Thyroid gland (tissue), 4 donors: ENCODE results near the gene OR1F1. TPM values are rescaled to one million over a fixed set of nuclear protein-coding genes. Genes with fewer than 3 reads are reported as not detected.

Source experiments
- DNase-seq, 2 donors: peaks; one replicate each; pipeline ENCODE4 v3.0.0-alpha.2; 2019
- H3K27ac ChIP-seq, 3 donors: fragments of 200-600 bp; sonication (generic); 1 replicate in 2 of 3; 2 replicates in 1 of 3; pipeline ENCODE4 v1.5.1; 2016 to 2019; ENCODE audit warnings: mild to moderate bottlenecking in 1 of 3, moderate library complexity in 1 of 3
- H3K27me3 ChIP-seq: fragments of 200-600 bp; sonication (generic); one replicate; pipeline ENCODE4 v1.5.1; 2019
- H3K36me3 ChIP-seq, 2 donors: fragments of 200-600 bp; sonication (generic); one replicate each; pipeline ENCODE4 v1.5.1; 2016 to 2019
- H3K4me1 ChIP-seq, 2 donors: fragments of 200-600 bp; sonication (generic); one replicate each; pipeline ENCODE4 v1.5.1; 2017 to 2019
- H3K4me3 ChIP-seq, 3 donors: fragments of 200-600 bp; sonication (generic); replicated peaks in 1 of 3; 1 replicate in 2 of 3; 2 replicates in 1 of 3; pipeline ENCODE4 v1.5.1; 2016; ENCODE audit warnings: mild to moderate bottlenecking in 1 of 3
- H3K9me3 ChIP-seq: fragments of 200-600 bp; sonication (generic); one replicate; pipeline ENCODE4 v1.5.1; 2017
- POLR2A ChIP-seq, 2 donors: fragments of 450-650 bp; IDR thresholded peaks; one replicate each; pipeline ENCODE4 v1.6.1; 2017; ENCODE audit warnings: antibody characterized with exemption in 2 of 2, mild to moderate bottlenecking in 2 of 2, moderate library complexity in 1 of 2
- WGBS, 2 donors: methylation state at CpG; one replicate each; pipeline ENCODE4 v1.1.5; 2017; 5-methylcytosine and 5-hydroxymethylcytosine counted together
- intact Hi-C: fragments of 100-400 bp; cut with DNase I; formaldehyde crosslinking; loops from one replicate; pipeline ENCODE4 v1.15.1; 2023
- total RNA-seq, 4 donors: library from RNA; depleted of rRNA; stranded (reverse); fragments of >200 nt; gene quantifications; one replicate each; pipeline ENCODE4 v1.2.3, GENCODE V29; 2016
- TF ChIP-seq, protein P1 (sequence below), 6 experiments: fragments of 200-600 bp in 3 of 6; fragments of 450-650 bp in 3 of 6; sonication (generic) in 3 of 6; IDR thresholded peaks; one replicate each; pipeline ENCODE4 v1.5.1; 2016 to 2019; ENCODE audit warnings: antibody characterized with exemption in 6 of 6, mild to moderate bottlenecking in 2 of 6, inconsistent platforms in 1 of 6, moderate library complexity in 1 of 6

Gene OR1F1
- total RNA-seq, 4 donors from 2014 or later: not detected

GRCh38 chr16:3173892-3174617 is 13.9 kb upstream of the OR1F1 start:
- intact Hi-C loops: no loop called here
- no peak for DNase-seq
- peaks cover 72% of the 10 kb centered on the region for H3K27me3 ChIP-seq
- no peaks in the 10 kb centered on the region for H3K36me3 ChIP-seq
- no peaks in the 10 kb centered on the region for H3K9me3 ChIP-seq
- TF ChIP-seq, protein P1, sequence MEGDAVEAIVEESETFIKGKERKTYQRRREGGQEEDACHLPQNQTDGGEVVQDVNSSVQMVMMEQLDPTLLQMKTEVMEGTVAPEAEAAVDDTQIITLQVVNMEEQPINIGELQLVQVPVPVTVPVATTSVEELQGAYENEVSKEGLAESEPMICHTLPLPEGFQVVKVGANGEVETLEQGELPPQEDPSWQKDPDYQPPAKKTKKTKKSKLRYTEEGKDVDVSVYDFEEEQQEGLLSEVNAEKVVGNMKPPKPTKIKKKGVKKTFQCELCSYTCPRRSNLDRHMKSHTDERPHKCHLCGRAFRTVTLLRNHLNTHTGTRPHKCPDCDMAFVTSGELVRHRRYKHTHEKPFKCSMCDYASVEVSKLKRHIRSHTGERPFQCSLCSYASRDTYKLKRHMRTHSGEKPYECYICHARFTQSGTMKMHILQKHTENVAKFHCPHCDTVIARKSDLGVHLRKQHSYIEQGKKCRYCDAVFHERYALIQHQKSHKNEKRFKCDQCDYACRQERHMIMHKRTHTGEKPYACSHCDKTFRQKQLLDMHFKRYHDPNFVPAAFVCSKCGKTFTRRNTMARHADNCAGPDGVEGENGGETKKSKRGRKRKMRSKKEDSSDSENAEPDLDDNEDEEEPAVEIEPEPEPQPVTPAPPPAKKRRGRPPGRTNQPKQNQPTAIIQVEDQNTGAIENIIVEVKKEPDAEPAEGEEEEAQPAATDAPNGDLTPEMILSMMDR (IDR thresholded peaks at IDR 0.05): no peak
- no peak for TF ChIP-seq POLR2A (IDR thresholded peaks at IDR 0.05)
- H3K4me3 ChIP-seq: no peak overlapping the region
- peaks cover 9 to 24% of the 10 kb centered on the region in 2 donors for H3K4me1 ChIP-seq
- no peak overlapping the region for H3K27ac ChIP-seq
- WGBS, 2 donors: 4 to 6% methylated on average over 23 to 24 of the region's 24 CpGs

GRCh38 chr16:3174618-3175148 is 13.3 kb upstream of the OR1F1 start:
- no peak for DNase-seq
- Histone ChIP-seq H3K27ac (no peak overlapping the region), H3K36me3 (no peaks in the 10 kb centered on the region), H3K4me3 (no peak overlapping the region), H3K9me3 (no peaks in the 10 kb centered on the region), H3K4me1 (peaks cover 9 to 24% of the 10 kb centered on the region in 2 donors), H3K27me3 (peaks cover 71% of the 10 kb centered on the region)
- intact Hi-C loops: no loop called here
- no peak for TF ChIP-seq POLR2A (IDR thresholded peaks at IDR 0.05)
- TF ChIP-seq, protein P1 (IDR thresholded peaks at IDR 0.05): no peak
- 16 to 29% methylated on average over 19 to 28 of the region's 28 CpGs for WGBS, 2 donors

DNA sequence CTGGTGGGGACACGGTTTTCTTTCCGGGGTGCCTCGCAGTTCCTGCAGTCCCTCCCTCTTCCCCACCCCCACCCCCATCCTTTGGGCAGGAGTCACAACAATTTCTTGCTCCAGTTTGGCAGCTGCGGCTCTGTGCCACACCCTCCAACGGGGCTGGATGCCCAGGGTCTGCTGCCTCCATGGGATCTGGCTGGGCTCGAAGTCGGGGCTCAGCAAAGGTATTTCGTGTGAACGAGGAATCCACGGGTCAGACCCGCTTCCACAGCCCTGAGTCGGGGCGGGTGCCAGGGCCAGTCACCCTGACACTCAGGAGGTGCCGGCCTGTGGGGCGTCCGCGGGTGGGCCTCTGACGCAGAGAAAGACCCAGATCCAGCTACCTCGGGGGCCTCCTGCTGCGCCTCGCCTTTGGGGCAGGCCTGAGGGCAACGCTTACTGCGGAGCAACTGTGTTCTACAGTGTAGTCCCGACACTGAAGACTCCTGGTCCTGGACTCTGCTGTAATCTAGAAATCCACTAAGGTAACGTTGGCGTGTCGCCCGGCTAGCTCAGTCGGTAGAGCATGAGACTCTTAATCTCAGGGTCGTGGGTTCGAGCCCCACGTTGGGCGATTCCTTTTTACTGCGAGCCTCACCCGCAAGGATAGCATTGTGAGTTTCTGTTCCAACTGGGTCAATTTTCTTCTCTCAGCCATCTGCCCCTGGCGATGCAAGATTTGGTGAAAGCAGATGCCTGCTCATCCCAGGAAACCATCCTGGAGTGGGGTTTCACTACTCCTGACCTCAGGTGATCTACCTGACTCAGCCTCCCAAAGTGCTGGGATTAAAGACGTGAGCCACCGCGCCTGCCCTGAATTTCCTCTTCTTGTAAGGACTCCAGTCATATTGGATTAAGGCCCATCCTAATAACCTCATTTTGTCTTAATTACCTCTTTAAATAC is 12.6 kb upstream of the OR1F1 start:
- Histone ChIP-seq H3K4me1 (peaks cover 7 to 21% of the 10 kb centered on the region in 2 donors), H3K36me3 (no peaks in the 10 kb centered on the region), H3K4me3 (no peak overlapping the region), H3K9me3 (no peaks in the 10 kb centered on the region), H3K27ac (no peak overlapping the region), H3K27me3 (peaks cover 65% of the 10 kb centered on the region)
- TF ChIP-seq, protein P1 (IDR thresholded peaks at IDR 0.05): no peak
- TF ChIP-seq POLR2A (IDR thresholded peaks at IDR 0.05): no peak
- intact Hi-C loops: no loop called here
- DNase-seq: no peak
- WGBS, 2 donors: 16 to 24% methylated on average over 12 to 19 of the region's 39 CpGs

GRCh38 chr16:3179651-3180050 is 8.4 kb upstream of the OR1F1 start:
- Histone ChIP-seq H3K36me3 (no peaks in the 10 kb centered on the region), H3K4me3 (no peak overlapping the region), H3K4me1 (peaks cover 6 to 14% of the 10 kb centered on the region in 2 donors), H3K27ac (no peak overlapping the region), H3K9me3 (no peaks in the 10 kb centered on the region), H3K27me3 (peaks cover 48% of the 10 kb centered on the region)
- WGBS, 2 donors: 75 to 77% methylated on average over 8 of the region's 8 CpGs
- no peak for DNase-seq
- no peak for TF ChIP-seq POLR2A (IDR thresholded peaks at IDR 0.05)
- TF ChIP-seq, protein P1 (IDR thresholded peaks at IDR 0.05): no peak
- intact Hi-C loops: no loop called here
